GM21576 (cell line): Measurements from ENCODE around the gene LPIN2.
"Not testable (repeated sequence)": the region's sequence is repeated elsewhere in the genome, so short reads cannot be mapped to it uniquely, and the experiment has no call there.

Experiments used
- ATAC-seq: cut with Tn5 transposase; IDR thresholded peaks from one replicate; pipeline ENCODE4 v1.9.1; 2021; ENCODE audit warnings: mild to moderate bottlenecking, moderate library complexity; ENCODE audit not compliant: unreplicated experiment

Gene LPIN2

GRCh38 chr18:3013024-3013804 lies at the start of gene LPIN2:
LPIN2 (minus strand) TSS chr18:3013144; CDS start chr18:2960840, 52,304 bp downstream.
- ATAC-seq, result peak; percentile 84

GRCh38 chr18:3061581-3062312 lies 48.8 kb upstream of the LPIN2 start:
- ATAC-seq, result no peak

GRCh38 chr18:3060667-3061580 lies 48.0 kb upstream of the LPIN2 start:
- peak; percentile 30 for ATAC-seq

GRCh38 chr18:3059272-3059671 lies 46.3 kb upstream of the LPIN2 start:
- no peak for ATAC-seq

GRCh38 chr18:3058328-3059191 lies 45.6 kb upstream of the LPIN2 start:
- ATAC-seq, result no peak

GRCh38 chr18:3057526-3057925 lies 44.6 kb upstream of the LPIN2 start:
- ATAC-seq, result no peak

- ATAC-seq, result no peak
Measured at GRCh38 chr18:3056311-3056710, 43.4 kb upstream of the LPIN2 start.

GRCh38 chr18:3055816-3056215 lies 42.9 kb upstream of the LPIN2 start:
- no peak for ATAC-seq

- no peak for ATAC-seq
Measured at GRCh38 chr18:3055186-3055728, 42.3 kb upstream of the LPIN2 start.

GRCh38 chr18:3054780-3055179 lies 41.8 kb upstream of the LPIN2 start:
- no peak for ATAC-seq

- ATAC-seq, result no peak
Measured at GRCh38 chr18:3054214-3054613, 41.3 kb upstream of the LPIN2 start.

- ATAC-seq, result no peak
Measured at GRCh38 chr18:3053081-3053480, 40.1 kb upstream of the LPIN2 start.

GRCh38 chr18:3052411-3052758 lies 39.4 kb upstream of the LPIN2 start:
- no peak for ATAC-seq

GRCh38 chr18:3051718-3052410 lies 38.9 kb upstream of the LPIN2 start:
- ATAC-seq, result no peak

GRCh38 chr18:3049897-3050454 lies 37.0 kb upstream of the LPIN2 start:
- ATAC-seq, result not testable (repeated sequence)

GRCh38 chr18:3048820-3049349 lies 35.9 kb upstream of the LPIN2 start:
- no peak for ATAC-seq

- no peak for ATAC-seq
Measured at GRCh38 chr18:3048121-3048520, 35.2 kb upstream of the LPIN2 start.

GRCh38 chr18:3046216-3046808 lies 33.4 kb upstream of the LPIN2 start:
- ATAC-seq, result peak; percentile 75
